ENCODE data around the gene SUCLG2. TPM values are rescaled to one million over a fixed set of nuclear protein-coding genes. Genes with fewer than 3 reads are reported as not detected.

Gene SUCLG2
- total and polyA plus RNA-seq, 2 of the 4 experiments (the other 2 are of a cell fraction) = 26.8 to 34.6 TPM

DNA sequence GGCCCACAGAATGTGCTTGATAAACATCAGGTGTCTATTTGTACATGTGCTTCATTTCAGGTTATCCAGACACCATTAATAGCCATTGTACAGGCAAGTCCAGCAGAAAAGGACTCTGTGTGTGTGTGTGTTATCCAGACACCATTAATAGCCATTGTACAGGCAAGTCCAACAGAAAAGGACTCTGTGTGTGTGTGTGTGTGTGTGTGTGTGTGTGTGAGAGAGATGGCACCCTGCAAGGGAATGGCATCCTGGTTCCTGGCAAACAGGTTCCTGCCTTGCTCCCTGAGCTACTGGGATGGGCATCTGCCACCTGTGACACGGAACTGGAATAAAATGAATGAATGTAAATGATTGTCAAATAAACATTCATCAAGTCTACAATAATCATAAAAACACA lies 11.7 kb downstream of the SUCLG2 start:
- no peak overlapping the region for H2AK9ac ChIP-seq (replicated peaks; ENCODE audit: low read depth, low read length, poor library complexity)
- H3K56ac ChIP-seq (ENCODE audit: extremely low read depth, insufficient read depth, low read length) = no peak overlapping the region
- no peak overlapping the region for H4K5ac ChIP-seq (ENCODE audit: low read depth, low read length)
- H3K14ac ChIP-seq (replicated peaks; ENCODE audit: low read depth, low read length) = no peak overlapping the region
- H3K9me3 ChIP-seq (ENCODE audit: control insufficient read depth, insufficient read depth, low read length) = no peaks in the 10 kb centered on the region
- H4K8ac ChIP-seq (ENCODE audit: low read depth in 2 of 2, low read length in 2 of 2) = no peak overlapping the region
- no peak overlapping the region for H3K4ac ChIP-seq (ENCODE audit: low read depth, low read length)
- no peak overlapping the region for H3K9ac ChIP-seq (ENCODE audit: low read depth, low read length)
- H2AK5ac ChIP-seq (ENCODE audit: low read depth, low read length) = no peak overlapping the region
- no CpG with 5 or more reads among the region's 1 CpG for WGBS, 2 experiments (ENCODE audit: extremely low coverage in 2 of 2, insufficient read length in 1 of 2)
- no peak overlapping the region for H3K4me2 ChIP-seq (ENCODE audit: low read depth, low read length)
- peaks cover 13% of the 10 kb centered on the region for H3K4me1 ChIP-seq (ENCODE audit: control insufficient read depth, insufficient read depth, low read length)
- no peak overlapping the region for H2BK15ac ChIP-seq (ENCODE audit: low read depth, low read length)
- H3K9me1 ChIP-seq (ENCODE audit: insufficient read depth, low read length) = peaks cover 16% of the 10 kb centered on the region
- no peak overlapping the region for H2AFZ ChIP-seq (replicated peaks; ENCODE audit: low read length, poor library complexity)
- no peak overlapping the region for H2BK5ac ChIP-seq (ENCODE audit: low read depth, low read length, poor library complexity, severe bottlenecking)
- no peak for ATAC-seq (ENCODE audit: low read depth)
- H3K18ac ChIP-seq (ENCODE audit: low read depth, low read length) = no peak overlapping the region
- H2BK20ac ChIP-seq (ENCODE audit: low read depth, low read length) = no peak overlapping the region
- H3K79me1 ChIP-seq (ENCODE audit: low read depth in 1 of 2, low read length in 2 of 2) = peaks cover 40 to 67% of the 10 kb centered on the region in 2 experiments
- H2BK120ac ChIP-seq (ENCODE audit: low read depth, low read length) = no peak overlapping the region
- H3K36me3 ChIP-seq (ENCODE audit: control insufficient read depth, insufficient read depth, low read length) = no peaks in the 10 kb centered on the region
- TF ChIP-seq MXI1 (IDR thresholded peaks at IDR 0.05; ENCODE audit: borderline replicate concordance, low read depth, low read length) = no peak
- TF ChIP-seq CHD1 (IDR thresholded peaks at IDR 0.05; ENCODE audit: low read depth, low read length) = no peak
- TF ChIP-seq, protein P1, sequence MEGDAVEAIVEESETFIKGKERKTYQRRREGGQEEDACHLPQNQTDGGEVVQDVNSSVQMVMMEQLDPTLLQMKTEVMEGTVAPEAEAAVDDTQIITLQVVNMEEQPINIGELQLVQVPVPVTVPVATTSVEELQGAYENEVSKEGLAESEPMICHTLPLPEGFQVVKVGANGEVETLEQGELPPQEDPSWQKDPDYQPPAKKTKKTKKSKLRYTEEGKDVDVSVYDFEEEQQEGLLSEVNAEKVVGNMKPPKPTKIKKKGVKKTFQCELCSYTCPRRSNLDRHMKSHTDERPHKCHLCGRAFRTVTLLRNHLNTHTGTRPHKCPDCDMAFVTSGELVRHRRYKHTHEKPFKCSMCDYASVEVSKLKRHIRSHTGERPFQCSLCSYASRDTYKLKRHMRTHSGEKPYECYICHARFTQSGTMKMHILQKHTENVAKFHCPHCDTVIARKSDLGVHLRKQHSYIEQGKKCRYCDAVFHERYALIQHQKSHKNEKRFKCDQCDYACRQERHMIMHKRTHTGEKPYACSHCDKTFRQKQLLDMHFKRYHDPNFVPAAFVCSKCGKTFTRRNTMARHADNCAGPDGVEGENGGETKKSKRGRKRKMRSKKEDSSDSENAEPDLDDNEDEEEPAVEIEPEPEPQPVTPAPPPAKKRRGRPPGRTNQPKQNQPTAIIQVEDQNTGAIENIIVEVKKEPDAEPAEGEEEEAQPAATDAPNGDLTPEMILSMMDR (conservative IDR thresholded peaks at IDR 0.05; ENCODE audit: low read depth, low read length) = no peak
- TF ChIP-seq NFE2L2 (IDR thresholded peaks at IDR 0.05; ENCODE audit: low read depth, low read length) = no peak
- no peak for TF ChIP-seq RFX5 (IDR thresholded peaks at IDR 0.05; ENCODE audit: low read depth, low read length)
- TF ChIP-seq RCOR1 (IDR thresholded peaks at IDR 0.05; ENCODE audit: insufficient replicate concordance, low read length) = no peak
- TF ChIP-seq SMC3 (IDR thresholded peaks at IDR 0.05; ENCODE audit: low read depth, low read length) = no peak
- TF ChIP-seq RAD21 (IDR thresholded peaks at IDR 0.05; ENCODE audit: low read length) = no peak
- no peak for TF ChIP-seq BHLHE40 (IDR thresholded peaks at IDR 0.05; ENCODE audit: low read depth, low read length)
- H4K91ac ChIP-seq (ENCODE audit: insufficient read depth, low read depth, low read length) = no peak overlapping the region
- no peak overlapping the region for H3K23ac ChIP-seq (ENCODE audit: low read depth, low read length)
- no peak overlapping the region for H3K27ac ChIP-seq (ENCODE audit: insufficient read depth, low read length)
- no peak overlapping the region for H3K4me3 ChIP-seq (ENCODE audit: insufficient read depth, low read depth, low read length)
- in situ Hi-C loops (cut with MboI; ENCODE audit: low sequenced_read_pairs) (no loop called here), dilution Hi-C loops (cut with HindIII; ENCODE audit: low sequenced_read_pairs, unreplicated experiment) (no loop called here), intact Hi-C loops (cut with micrococcal nuclease) (no loop called here)
- no TSS peak for BruUV-seq (replicated peaks)
- POLR2A ChIA-PET (ENCODE audit: unreplicated experiment) = no interaction called here
- DNase-seq = no peak
- CTCF ChIA-PET = no interaction called here
- no peaks in the 10 kb centered on the region for H3K27me3 ChIP-seq (ENCODE audit: control insufficient read depth, insufficient read depth, low read length)
- H4K20me1 ChIP-seq (ENCODE audit: insufficient read depth, low read length) = peaks cover 6% of the 10 kb centered on the region; the same call in 1 of the 2 replicates

Measured in IMR-90 (cell line).